NB4 (cell line): Measurements from ENCODE around the gene TGM4.

Experiments
- MAX ChIP-seq: IDR thresholded peaks from 2 replicates; pipeline ENCODE4 v1.6.1; 2011; ENCODE audit warnings: low read depth, low read length
- POLR2A ChIP-seq: IDR thresholded peaks from 2 replicates; pipeline ENCODE4 v1.6.1; 2011; ENCODE audit warnings: mild to moderate bottlenecking; ENCODE audit not compliant: insufficient read length; ENCODE audit errors: extremely low read depth
- TF ChIP-seq, protein P1 (sequence below): IDR thresholded peaks from one replicate; pipeline ENCODE4 v1.5.1; 2012; ENCODE audit warnings: low read depth, low read length

- TF ChIP-seq, protein P1, sequence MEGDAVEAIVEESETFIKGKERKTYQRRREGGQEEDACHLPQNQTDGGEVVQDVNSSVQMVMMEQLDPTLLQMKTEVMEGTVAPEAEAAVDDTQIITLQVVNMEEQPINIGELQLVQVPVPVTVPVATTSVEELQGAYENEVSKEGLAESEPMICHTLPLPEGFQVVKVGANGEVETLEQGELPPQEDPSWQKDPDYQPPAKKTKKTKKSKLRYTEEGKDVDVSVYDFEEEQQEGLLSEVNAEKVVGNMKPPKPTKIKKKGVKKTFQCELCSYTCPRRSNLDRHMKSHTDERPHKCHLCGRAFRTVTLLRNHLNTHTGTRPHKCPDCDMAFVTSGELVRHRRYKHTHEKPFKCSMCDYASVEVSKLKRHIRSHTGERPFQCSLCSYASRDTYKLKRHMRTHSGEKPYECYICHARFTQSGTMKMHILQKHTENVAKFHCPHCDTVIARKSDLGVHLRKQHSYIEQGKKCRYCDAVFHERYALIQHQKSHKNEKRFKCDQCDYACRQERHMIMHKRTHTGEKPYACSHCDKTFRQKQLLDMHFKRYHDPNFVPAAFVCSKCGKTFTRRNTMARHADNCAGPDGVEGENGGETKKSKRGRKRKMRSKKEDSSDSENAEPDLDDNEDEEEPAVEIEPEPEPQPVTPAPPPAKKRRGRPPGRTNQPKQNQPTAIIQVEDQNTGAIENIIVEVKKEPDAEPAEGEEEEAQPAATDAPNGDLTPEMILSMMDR = no peak
- TF ChIP-seq MAX = no peak
- TF ChIP-seq POLR2A = no peak
Observed at GRCh38 chr3:44910693-44911092, 36.3 kb downstream of the TGM4 start.
